GM19397 (cell line): ENCODE results near the gene PCSK6.

ENCODE experiments used
- ATAC-seq: cut with Tn5 transposase; IDR thresholded peaks from one replicate; pipeline ENCODE4 v1.9.1; 2021; ENCODE audit warnings: mild to moderate bottlenecking, moderate library complexity; ENCODE audit not compliant: unreplicated experiment

The PCSK6 gene

DNA sequence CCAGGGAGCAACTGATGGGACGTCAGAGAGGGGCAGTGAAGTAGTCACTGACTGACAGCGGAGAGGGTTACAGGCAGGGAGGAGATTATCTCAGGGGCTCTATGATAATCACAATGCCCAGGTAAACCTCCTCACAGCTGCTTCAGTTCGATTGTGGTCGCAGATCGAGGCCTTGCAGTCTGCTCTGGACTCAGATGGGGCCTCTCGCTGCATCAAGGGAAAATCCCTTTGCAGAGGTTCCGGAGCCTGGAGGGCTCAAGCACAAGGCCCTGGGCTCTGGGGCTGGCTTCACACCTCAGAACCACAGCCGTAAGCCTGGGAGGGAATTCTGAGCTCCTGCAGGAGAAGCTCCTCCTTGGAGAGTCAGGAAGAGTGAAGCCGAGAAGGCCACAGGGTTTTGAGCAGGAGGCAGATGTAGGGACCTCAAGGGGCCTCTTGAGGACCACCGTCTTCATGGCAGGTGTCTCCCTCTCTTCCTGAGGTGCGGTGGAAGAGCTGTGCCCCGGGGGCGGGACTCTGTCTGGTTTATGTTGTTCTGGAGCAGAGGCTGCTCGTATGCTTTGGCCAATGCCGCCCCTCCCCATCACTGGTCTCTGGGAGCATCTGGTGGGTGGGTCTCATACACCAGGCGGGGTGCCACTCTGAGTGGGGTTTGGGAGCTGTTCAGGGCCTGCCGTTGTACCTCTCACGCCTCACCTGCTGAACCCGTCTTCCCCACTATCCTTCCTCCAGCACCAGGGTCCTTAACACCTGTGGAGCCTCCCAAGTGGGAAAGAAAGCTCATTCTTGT is 175.0 kb downstream of the PCSK6 start:
- ATAC-seq: no peak

DNA sequence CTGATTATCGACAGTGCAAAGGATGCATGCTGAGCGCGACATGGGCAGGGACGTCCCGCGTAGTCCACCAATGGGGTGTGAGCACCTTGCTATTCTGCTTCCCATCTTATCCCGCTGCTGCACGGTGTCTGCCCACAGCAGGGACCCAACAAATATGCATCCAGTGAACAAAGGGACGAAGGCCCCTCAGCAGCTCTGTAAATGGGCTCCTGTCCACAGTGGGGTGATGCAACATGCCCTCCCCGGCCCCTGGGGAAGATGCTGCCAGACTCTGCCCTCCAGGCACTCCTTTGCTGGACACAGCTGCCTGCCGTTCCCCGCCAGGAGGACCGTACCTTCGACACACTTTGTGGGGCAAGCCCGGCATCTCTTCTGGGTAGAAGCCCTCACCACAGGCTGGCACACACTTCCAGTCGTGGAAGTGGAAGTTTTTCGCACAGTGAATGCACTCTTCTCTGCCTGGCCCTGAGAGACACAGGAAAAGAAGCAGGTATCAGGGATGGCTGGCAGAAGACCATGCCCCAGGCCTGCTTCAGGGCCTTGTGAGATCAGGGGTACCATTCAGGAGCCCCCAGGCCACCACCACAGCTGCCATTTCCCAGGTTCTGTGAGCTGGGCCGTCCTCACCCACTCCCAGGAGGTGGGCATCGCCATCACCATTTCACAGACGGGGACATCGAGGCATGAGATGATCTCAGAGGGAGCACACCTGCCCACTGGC is 176.3 kb downstream of the PCSK6 start:
- no peak for ATAC-seq

DNA sequence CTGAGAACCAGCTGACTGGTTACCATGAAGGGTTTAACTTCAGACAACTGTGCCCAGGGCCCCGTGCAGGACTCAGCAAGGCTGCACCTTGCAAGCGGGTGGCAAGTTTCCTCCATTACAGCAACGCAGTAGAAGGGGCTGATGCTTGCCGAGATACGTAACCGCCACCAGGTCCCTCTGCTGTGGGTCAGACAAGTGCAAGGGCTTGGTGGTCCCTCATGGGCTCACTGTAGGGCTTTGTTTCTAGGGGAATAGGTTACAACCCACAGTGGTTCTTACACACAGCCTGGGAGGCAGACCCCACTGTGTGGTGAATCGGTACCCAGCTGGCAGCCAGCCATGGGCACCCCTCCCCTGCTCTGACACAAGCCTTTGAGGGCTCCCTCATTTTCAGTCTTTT is 179.0 kb downstream of the PCSK6 start:
- no peak for ATAC-seq

DNA sequence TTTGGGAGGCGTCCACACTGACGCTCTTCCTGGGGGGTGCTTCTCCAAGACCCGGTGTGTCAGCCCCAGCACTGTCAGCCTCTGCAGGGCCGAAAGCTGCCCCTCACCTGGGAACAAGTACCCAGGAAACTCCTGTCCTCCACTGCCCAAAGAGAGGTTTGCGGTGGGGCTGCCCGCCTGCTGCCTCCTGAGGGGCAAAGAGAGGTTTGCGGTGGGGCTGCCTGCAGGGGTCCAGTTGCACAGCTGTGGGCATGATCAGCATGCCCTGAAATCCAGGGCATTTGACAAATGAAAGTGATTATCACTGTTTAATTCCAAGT is 179.4 kb downstream of the PCSK6 start:
- ATAC-seq: no peak

DNA sequence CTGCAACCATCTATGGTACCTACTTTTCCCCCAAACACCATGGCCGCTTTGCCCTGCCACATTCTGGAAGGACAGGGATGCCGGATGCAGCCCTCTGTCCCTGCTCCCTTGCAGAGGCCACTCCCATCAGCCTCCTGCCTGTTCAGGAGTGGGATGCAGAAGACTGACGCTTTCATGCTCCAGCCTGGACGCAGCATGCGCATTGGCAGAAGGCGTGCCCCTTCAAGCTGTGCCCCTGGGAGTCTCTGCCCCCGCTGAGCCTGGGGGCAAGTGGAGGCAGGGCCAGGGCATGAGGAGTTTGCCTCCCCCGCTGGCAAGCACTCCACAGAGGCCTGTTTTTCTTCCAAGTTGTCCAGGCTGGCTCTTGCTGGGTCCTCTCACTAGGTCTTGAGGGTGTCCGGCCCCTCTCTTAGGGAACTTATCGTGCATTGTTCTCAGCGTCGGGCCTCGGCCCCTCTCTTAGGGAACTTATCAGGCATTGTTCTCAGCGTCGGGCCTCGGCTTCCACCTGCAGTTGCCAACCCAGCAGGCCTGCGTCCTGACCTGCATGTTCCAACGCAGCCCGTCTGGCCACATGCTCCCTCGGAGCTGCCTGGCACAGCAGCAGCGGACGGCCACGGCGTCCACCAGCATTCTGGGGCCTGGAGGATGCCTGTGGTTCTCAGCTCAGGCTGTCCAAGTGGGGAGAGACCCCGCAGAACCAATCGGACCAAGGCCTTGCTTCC is 179.9 kb downstream of the PCSK6 start:
- ATAC-seq: no peak

DNA sequence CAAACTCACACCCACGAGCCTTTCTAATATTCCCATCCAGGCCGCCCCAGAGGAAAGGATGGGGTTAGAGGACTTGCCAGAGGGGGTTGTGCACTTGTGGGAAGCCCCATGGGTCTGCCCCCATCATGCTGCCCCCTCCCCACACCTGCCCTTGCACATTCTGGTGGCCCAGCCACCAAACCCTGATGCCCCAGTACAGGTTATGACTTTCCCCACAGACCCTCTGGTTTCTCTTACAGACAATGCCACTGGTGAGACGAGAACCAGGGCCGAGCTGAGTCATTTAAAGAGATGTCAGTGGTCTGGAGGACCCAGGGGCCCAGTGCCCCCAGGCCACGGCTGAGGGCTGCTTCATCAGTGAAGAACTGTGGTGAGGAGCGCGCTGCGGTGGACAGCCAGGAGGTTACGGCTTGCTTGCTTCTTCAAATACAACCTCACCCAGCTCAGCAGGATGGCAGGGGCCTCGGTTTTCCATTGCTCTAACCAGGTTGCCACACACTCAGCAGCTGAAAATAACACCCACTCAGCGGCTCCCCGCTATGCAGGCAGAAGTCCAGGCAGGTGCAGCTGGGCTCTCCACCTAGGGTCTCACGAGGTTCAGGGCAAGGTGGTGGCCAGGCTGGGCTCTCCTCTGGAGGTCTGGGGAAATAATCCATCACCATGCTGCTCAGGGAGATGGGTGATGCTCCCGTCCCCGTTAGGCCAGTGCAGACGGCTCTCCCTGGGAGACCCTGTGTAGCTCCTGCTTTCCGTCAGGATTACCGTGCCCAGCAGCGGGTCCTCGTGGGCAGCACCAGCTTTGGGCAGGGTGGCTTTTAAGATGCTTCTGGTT is 180.7 kb downstream of the PCSK6 start:
- ATAC-seq: no peak

DNA sequence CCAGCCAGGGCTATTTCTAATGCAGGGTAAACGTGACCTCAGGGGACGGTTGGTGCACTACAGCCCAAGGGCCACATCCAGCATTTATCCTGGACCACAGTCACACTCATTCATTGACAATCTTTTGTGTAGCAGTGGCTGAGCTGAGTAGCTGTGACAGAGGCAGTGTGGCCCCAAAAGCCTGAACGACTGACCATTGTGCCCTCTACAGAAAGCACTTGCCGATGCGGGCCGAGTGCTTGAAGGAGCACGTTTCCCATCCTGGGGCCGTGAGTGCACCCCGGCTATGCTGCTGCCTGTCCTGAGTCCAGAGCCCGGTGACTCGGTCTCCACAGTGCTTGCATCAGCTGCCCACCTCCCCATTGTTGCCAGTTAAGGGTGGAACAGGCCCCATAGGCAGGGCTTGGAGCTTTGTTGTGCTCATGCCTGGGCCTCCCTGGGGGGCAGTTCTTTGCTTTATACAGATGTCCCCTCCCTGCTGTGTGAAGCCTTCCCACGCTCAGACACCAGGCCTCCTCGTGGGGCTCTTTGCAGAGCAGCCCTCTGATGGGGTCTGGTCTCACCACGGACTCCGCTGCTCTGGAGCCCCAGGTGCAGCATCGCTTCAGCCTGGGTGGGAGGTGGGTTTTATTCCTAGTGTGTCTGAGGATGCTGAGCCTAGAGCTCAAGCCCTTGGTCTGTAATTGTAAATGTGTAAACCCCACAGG is 181.5 kb downstream of the PCSK6 start:
- ATAC-seq: no peak

DNA sequence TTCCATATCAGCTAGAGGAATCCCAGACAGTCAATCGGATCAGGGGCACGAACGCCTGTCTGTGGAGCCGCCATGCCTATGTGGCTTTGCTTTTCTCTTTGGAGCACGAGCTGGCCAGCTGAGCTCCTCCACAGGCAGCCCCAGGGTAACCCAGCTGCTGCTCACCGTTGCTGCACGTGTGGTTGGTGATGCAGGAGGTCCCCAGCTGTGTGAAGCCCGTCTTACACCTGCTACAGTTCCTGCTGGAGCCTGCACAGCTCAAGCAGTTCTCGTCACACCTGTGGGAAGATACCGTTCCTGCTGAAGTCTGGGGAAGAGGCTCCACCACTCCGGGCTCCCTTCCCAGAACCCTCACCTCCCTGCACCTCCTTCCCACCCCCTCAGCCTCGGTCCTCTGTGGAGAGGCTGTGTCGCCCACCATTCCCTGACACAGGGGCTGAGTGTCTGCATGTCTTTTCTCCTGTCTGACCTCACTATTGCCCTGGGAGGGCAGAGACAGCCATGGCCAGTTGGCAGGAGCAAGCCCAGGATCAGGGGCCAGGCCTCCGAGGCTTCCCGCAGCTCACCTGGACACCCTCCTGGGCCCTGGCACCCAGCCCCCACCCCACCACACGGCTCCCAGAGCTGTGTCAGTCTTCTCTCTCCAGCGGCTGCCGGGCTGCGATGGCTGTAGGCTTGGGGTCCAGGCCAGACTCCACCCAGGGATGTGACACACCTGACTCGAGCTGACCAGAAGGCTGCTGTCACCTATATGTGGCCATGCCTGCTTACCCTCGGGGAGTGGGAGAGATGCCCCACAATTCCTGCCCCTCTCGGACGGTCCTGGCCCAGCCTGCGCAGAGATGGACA is 182.2 kb downstream of the PCSK6 start:
- no peak for ATAC-seq

DNA sequence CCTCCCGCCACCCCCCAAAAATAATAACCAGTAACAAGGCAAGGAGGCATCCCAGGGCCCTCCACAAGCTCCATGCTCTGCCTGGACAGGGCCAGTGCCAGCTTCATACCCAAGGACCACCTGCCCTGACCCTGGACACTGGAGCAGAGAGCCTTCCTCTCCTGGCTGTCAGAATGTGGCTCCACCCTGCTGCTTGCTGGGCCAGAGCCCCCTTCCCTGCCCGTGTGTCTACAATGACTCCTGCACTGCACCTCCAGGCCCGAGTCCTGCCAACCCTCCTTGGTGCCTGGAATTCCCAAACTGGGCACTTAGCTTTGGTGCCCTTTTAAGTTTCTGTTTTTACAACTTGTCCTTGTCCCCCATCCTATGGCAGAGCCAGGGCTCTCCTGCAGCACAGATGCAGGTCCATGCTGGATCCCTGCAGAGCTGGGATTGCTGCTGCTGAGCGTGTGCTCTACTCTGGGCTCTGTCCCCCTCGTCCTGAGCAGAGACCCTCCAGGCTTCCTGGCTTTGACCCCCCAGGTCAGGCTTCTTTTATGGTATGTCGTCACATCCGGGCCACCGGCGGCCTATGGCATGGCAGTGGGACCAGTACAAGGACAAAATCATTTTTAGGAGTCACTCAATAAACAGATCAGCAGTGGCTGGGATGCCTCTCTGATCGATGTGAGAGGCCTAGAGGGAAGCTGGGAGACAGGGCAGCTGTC is 183.0 kb downstream of the PCSK6 start:
- ATAC-seq: no peak

DNA sequence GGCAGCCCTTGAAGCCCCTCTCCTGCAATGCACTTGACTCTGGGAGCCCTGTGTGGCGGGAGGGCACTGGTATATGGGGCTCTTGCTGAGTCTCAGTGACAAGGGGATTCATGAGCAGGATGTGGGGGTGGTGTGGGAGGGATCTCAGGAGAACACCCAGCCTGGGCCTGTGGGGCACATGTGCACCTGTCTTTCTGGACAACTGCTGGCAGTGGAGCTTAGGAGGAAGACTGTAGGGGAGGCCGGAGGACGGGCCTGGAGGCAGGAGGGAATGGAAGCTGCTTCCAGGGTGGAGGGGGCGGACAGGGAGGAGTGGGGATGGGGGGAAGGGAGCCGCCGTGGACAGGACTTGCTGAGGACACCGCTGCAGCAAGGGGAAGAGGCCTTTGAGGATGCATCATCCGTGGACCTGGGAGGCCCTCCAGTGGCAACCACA is 183.7 kb downstream of the PCSK6 start:
- no peak for ATAC-seq

DNA sequence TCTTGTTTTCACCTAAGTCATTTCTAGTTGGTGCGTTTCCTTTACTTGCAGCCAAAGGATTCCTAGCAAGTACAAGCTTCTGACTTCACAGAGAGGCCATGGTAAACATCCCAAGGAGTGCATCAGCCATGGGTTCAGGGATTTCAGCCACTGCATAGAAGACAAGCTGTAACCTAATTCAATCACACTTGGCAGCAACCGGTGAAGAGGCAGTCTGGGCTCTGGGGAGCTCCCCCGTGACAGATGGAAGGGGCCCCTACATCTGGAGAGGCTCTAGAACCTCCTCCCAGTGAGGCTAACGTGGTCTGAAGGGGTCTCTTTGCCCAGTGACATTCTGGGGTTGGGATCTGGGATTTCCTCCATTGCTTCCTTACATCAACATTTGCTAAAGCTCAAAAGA is 186.1 kb downstream of the PCSK6 start:
- no peak for ATAC-seq

DNA sequence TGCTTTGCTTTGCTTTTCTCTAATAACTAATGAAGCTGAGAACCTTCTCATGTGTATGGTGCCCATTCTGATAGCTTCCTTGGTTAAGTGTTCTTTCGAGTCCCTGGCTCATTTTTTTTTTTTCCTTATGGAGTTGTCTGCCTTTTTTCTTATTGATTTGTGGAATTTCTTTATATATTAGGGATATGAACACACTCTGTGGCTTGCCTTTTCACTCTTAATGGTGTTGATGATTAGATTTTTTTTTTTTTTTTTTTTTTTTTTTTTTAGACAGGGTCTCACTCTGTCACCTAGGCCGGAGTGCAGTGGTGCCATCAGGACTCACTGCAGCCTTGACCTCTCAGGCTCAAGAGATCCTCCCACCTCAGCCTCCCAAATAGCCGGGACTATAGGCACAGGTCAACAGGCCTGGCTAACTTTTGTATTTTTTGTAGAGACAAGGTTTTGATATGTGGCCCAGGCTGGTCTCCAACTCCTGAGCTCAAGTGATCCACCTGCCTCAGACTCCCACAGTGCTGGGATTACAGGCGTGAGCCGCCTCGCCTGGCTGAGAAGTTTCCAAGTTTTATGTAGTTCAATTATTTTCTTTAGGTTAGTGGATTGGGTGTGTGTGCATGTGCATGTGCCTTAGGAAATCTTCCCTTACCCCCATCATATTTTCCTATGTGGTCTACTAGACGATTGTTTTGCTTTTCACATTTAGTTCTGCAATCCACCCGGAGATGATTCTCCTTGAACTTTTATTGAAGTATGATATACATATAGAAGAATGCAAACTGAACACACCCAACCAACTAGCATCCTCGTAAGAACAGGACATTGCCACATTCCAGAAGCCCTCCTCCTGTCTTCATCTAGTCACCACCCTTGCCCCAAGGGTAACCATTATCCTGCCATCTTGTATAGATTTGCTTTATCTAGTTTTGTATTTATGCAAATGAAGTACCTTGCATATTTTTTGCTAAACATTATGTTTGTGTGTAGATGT is 192.8 kb downstream of the PCSK6 start:
- no peak for ATAC-seq

DNA sequence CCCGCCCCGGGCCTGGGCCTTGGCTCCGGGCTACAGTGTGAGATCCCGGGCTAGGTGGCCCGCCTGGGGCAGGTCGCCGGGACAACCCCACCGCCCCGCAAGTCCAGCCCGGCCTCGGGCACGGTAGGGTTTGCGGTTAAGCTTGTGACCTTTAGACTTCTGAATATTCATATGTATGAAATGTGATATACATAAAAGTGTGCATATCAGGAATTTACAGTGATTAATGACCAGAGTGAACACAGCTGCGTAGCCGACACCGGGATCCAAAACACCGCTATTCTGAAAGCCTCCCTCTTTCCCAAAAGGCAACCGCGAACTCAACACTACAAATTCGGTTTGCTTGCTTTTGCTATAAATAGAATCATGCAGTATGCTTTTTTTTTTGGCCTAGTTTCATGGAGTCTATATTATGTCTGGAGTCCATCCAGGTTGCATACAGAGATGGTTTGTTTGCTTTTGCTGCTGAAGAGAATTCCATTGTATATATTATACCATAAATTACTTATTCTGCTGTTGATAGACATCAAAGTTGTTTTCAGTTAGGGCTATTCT is 193.8 kb downstream of the PCSK6 start:
- ATAC-seq: no peak

DNA sequence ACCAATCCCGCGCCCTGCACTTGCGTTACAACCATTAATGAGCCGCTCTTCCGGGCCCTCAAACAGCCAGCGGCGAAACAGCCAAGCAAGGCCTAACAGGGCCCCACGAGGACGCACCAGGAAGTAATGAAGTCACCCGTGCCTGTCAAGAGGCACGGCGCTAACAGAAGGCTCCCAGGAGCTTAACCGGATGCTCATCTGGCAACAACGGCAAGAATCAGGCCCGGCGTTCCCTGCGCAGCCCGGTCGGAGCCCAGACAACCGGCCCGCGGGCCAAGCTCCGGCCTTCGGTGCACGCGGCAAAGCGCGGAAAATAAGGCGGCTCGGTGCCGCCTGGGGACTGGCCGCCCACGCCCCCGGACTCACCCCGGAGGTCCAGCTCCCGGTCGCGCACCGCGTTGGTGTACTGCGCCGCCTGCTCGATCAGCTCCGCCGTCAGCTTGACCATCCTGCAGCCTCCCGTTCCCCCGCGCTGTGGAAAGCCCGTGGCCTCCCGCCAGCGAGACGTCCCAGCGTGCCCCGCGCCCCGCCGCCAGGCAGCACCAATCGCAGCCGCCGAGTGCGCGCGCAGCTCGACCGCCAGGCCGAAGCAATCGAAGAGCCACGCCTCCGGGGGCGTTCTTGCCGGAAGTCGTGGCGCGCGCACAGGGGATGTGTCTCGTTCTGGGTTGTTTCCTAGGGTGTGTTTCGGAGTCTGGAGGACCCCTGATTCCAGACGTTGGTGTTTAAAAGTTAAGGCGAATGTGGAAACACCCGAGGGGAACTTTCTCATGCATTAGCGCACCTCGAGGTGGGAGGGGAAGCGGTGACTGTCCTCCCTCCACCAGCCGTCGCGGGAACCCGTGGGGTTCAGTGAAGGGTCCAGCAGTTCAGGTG is 194.5 kb downstream of the PCSK6 start, which contains the start of gene SNRPA1:
Gene SNRPA1 (minus strand): TSS at position 518 of the 876 bp plus-strand sequence. CDS start 70 bp downstream, at position 448.
- ATAC-seq: peak; percentile 82

DNA sequence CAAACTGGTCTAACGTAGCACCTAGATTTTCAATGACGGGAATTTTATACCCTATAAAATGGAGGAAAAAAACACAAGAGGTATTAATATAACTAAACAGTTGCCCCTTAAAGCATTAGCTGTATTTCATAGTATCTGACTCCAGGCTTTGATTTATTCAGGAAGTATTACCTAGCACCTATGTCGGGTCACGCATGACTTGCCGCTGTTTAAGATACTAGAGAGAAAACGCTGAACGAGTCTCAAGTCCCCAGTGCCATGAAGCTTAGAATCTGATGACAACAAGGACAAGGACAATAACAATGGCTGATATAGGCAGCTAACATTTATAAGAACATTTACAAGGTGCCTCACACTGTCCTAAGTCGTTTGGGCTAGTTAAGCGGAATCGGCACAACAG is 196.4 kb downstream of the PCSK6 start:
- ATAC-seq: no peak

DNA sequence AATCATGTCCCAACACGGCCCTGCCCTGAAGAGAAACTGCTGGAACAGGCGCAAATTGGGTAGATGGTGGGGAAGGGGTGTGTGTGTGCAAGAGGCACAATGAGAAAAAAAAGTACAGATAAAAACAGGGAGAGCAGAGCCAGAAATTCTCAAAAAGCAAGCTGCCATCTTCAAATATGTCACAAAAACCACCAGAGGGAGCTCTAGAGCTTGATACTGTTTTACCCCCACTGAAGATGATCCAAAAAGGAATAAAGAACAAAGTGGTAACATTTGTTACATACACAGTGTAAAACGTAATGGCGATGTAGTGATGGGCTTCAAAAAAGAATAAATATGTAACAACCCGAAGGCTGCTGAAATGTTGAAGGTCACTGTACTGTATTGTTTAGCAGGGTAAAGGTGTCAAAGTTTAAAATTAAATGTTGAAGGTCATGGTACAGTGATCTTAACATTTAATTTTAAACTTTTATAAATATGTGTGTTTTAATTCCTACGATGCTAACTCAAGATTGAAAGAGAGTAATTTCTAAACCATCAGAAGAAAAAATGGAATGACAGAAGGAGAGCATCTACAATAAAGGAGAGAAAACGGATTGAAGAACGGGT is 200.5 kb downstream of the PCSK6 start:
- ATAC-seq: no peak
